Measurements from ENCODE around the gene STUM.

The STUM gene

DNA sequence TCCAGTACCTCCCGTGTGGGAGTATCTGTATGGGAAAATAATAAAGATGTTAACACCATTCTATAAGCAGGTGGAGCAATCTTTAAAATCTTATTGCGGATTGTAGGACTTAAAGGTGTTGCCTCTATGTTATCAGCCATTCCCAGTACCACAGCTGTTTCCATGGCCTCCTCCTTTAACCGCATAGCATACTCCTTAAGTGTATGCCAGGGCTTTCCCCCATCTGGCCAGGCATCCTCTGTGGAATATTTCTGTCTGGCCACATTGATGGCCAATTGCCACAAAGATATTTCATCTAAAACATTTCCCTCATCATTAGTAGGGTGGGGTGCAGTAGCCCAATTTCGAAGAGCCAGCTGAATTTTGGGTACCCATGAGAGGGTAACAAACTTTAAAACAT is 7.3 kb upstream of the STUM start:
- H3K9me3 ChIP-seq (ENCODE audit: insufficient read depth, low read length, severe bottlenecking), result no peaks in the 10 kb centered on the region
- H4K20me1 ChIP-seq (ENCODE audit: insufficient read depth, low read length), result no peaks in the 10 kb centered on the region
- no peaks in the 10 kb centered on the region for H3K36me3 ChIP-seq (ENCODE audit: insufficient read depth, low read length)
- no peak overlapping the region for H3K4me2 ChIP-seq (ENCODE audit: insufficient read depth, low read length)
- no peaks in the 10 kb centered on the region for H3K79me2 ChIP-seq (ENCODE audit: insufficient read depth, low read length)
- no peak overlapping the region for H2AFZ ChIP-seq (ENCODE audit: low read depth, low read length)
- no peak overlapping the region for H3K27ac ChIP-seq (ENCODE audit: low read length)
- no peak overlapping the region for H3K4me3 ChIP-seq (ENCODE audit: low read depth in 1 of 2, low read length in 2 of 2)
- no peak for ATAC-seq (ENCODE audit: insufficient read depth, low read depth)
- no peak for DNase-seq
- H3K9ac ChIP-seq (ENCODE audit: low read depth, low read length), result no peak overlapping the region
- no peak for TF ChIP-seq EZH2 (IDR thresholded peaks at IDR 0.05; ENCODE audit: borderline replicate concordance, low read depth, low read length, severe bottlenecking)
- TF ChIP-seq, protein P1, sequence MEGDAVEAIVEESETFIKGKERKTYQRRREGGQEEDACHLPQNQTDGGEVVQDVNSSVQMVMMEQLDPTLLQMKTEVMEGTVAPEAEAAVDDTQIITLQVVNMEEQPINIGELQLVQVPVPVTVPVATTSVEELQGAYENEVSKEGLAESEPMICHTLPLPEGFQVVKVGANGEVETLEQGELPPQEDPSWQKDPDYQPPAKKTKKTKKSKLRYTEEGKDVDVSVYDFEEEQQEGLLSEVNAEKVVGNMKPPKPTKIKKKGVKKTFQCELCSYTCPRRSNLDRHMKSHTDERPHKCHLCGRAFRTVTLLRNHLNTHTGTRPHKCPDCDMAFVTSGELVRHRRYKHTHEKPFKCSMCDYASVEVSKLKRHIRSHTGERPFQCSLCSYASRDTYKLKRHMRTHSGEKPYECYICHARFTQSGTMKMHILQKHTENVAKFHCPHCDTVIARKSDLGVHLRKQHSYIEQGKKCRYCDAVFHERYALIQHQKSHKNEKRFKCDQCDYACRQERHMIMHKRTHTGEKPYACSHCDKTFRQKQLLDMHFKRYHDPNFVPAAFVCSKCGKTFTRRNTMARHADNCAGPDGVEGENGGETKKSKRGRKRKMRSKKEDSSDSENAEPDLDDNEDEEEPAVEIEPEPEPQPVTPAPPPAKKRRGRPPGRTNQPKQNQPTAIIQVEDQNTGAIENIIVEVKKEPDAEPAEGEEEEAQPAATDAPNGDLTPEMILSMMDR (IDR thresholded peaks at IDR 0.05; ENCODE audit: borderline replicate concordance, extremely low read depth, low read length, poor library complexity, severe bottlenecking), result no peak
- H3K4me1 ChIP-seq (ENCODE audit: insufficient read depth, low read length), result no peaks in the 10 kb centered on the region
- H3K27me3 ChIP-seq (ENCODE audit: insufficient read depth, low read length, poor library complexity), result peaks cover 7% of the 10 kb centered on the region

DNA sequence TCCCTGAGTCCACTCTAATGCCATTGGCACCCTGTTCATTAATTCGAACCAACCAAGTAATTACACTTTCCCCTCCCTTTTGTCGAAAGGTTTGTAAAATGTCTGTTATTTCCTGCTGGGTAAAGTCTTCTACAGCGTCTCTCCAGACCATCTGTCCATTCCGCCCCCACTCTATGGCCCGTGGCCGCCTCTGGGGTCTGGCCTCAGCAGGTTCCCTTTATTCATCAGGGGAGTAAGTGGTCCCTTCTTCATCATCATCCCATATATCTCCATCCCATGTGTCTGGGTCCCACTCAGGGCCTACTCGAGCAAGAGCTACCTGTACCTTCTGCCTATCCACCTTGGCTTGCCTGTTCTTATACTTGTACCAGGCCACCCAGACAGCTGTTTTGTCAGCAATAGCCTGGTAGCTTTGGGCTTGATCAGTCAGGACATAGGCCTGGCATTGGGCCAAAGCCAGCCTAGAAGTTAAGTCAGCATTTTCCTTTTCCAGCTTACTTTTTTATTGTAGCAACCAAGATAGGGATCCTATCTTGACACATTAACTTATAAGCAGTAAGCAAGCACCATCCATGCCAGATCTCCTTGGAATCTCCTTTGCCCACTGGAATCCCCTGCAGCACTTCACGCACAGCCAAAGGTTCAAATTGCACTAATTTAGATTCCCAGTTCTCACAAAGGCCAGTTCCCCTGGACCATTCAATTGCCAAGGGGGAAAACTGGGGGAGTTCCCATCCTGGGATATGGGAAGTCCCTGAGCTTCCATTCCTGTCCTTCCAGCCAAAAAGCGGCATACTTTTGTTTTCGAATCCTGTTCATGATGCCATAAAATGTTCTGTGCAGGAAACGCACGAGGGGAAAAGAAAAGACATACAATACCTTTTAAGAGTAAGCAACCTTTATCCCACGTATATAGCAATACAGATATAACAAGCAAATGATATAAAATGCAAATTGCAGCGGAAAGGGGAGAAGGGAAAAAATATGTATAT is 6.6 kb upstream of the STUM start:
- no peak overlapping the region for H3K4me2 ChIP-seq (ENCODE audit: insufficient read depth, low read length)
- no peak overlapping the region for H2AFZ ChIP-seq (ENCODE audit: low read depth, low read length)
- no peaks in the 10 kb centered on the region for H3K4me1 ChIP-seq (ENCODE audit: insufficient read depth, low read length)
- H3K4me3 ChIP-seq (ENCODE audit: low read depth in 1 of 2, low read length in 2 of 2), result no peak overlapping the region
- H4K20me1 ChIP-seq (ENCODE audit: insufficient read depth, low read length), result no peaks in the 10 kb centered on the region
- TF ChIP-seq, protein P1 (IDR thresholded peaks at IDR 0.05; ENCODE audit: borderline replicate concordance, extremely low read depth, low read length, poor library complexity, severe bottlenecking), result no peak
- no peak for TF ChIP-seq EZH2 (IDR thresholded peaks at IDR 0.05; ENCODE audit: borderline replicate concordance, low read depth, low read length, severe bottlenecking)
- no peak for DNase-seq
- H3K9me3 ChIP-seq (ENCODE audit: insufficient read depth, low read length, severe bottlenecking), result no peaks in the 10 kb centered on the region
- peaks cover 3% of the 10 kb centered on the region for H3K27me3 ChIP-seq (ENCODE audit: insufficient read depth, low read length, poor library complexity)
- H3K36me3 ChIP-seq (ENCODE audit: insufficient read depth, low read length), result no peaks in the 10 kb centered on the region
- H3K9ac ChIP-seq (ENCODE audit: low read depth, low read length), result no peak overlapping the region
- ATAC-seq (ENCODE audit: insufficient read depth, low read depth), result no peak
- no peak overlapping the region for H3K27ac ChIP-seq (ENCODE audit: low read length)
- H3K79me2 ChIP-seq (ENCODE audit: insufficient read depth, low read length), result no peaks in the 10 kb centered on the region

DNA sequence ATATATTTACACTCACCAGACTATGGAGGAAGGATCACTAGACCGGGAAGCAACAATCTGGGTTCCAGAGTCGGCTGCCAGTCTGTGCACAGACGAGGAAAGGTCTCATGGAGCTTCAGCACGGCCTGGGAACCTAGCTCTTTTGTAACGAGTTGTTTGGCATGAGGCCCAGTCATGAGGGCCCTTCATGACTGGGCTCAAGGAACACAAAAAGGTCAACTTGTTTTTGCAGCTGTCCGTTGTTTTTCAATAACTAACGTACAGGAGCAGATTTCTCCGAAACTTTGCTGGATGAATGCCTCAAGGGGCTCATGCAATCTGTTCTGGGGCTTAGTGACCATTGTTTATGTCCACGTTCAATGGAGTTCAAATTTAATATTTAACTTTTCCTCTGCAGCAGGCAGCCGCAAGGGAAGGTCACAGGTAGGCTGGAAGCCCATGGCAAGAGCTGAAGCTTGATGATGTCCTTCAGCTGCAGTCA is 5.9 kb upstream of the STUM start:
- no peak for ATAC-seq (ENCODE audit: insufficient read depth, low read depth)
- no peak overlapping the region for H2AFZ ChIP-seq (ENCODE audit: low read depth, low read length)
- peaks cover 6% of the 10 kb centered on the region for H3K27me3 ChIP-seq (ENCODE audit: insufficient read depth, low read length, poor library complexity)
- H3K9me3 ChIP-seq (ENCODE audit: insufficient read depth, low read length, severe bottlenecking), result no peaks in the 10 kb centered on the region
- H3K9ac ChIP-seq (ENCODE audit: low read depth, low read length), result no peak overlapping the region
- DNase-seq, result no peak
- no peaks in the 10 kb centered on the region for H3K4me1 ChIP-seq (ENCODE audit: insufficient read depth, low read length)
- no peaks in the 10 kb centered on the region for H3K79me2 ChIP-seq (ENCODE audit: insufficient read depth, low read length)
- H3K4me3 ChIP-seq (ENCODE audit: low read depth in 1 of 2, low read length in 2 of 2), result no peak overlapping the region
- no peaks in the 10 kb centered on the region for H3K36me3 ChIP-seq (ENCODE audit: insufficient read depth, low read length)
- no peak overlapping the region for H3K27ac ChIP-seq (ENCODE audit: low read length)
- TF ChIP-seq, protein P1 (IDR thresholded peaks at IDR 0.05; ENCODE audit: borderline replicate concordance, extremely low read depth, low read length, poor library complexity, severe bottlenecking), result no peak
- TF ChIP-seq EZH2 (IDR thresholded peaks at IDR 0.05; ENCODE audit: borderline replicate concordance, low read depth, low read length, severe bottlenecking), result no peak
- no peaks in the 10 kb centered on the region for H4K20me1 ChIP-seq (ENCODE audit: insufficient read depth, low read length)
- H3K4me2 ChIP-seq (ENCODE audit: insufficient read depth, low read length), result no peak overlapping the region

All from DND-41 (cell line).